Measurements from ENCODE around the gene FOXJ1.

DNA sequence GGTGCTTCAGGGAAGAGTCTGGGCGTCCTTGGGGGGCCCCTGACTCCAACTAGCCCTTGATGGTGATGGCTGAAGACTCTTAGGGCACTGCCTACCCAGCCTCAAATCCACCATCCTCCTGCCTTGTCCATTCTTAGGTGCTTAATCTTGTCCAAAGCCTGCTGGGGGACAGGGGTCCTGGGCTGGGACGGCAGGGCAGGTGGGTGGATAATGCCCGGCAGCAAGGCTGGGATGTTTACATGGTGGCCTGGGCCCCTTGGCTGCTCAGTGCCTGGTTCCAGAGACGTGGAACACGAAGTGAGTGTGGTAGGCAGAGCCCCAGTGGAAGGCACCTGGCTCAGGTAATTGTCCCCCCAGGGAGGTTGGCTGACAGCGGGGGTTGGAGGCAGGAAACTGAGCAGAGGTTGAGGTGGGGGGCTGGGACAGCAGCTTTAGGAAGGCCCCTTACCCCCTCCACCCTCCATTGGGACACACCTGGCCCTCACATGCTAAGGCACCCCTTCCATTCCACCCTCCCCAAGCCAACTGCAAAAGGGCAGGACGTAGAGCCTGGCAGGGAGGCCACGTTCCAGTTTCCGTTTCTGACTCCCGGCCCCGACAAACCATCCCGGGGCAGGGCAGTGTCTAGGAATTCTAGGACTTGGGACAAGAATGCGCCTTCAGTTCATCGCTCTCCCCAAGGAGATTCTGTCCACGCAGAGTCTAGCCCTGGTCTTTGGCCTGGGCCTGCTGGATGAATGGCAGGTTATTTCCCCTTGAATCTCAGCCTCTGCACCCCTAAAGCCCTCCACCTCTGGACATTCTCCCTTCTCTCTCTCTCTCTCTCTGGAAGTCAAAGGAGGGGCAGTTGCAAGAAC, 1.9 kb downstream of the FOXJ1 start:
- TF ChIP-seq, protein P1, sequence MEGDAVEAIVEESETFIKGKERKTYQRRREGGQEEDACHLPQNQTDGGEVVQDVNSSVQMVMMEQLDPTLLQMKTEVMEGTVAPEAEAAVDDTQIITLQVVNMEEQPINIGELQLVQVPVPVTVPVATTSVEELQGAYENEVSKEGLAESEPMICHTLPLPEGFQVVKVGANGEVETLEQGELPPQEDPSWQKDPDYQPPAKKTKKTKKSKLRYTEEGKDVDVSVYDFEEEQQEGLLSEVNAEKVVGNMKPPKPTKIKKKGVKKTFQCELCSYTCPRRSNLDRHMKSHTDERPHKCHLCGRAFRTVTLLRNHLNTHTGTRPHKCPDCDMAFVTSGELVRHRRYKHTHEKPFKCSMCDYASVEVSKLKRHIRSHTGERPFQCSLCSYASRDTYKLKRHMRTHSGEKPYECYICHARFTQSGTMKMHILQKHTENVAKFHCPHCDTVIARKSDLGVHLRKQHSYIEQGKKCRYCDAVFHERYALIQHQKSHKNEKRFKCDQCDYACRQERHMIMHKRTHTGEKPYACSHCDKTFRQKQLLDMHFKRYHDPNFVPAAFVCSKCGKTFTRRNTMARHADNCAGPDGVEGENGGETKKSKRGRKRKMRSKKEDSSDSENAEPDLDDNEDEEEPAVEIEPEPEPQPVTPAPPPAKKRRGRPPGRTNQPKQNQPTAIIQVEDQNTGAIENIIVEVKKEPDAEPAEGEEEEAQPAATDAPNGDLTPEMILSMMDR (conservative IDR thresholded peaks at IDR 0.05; ENCODE audit: low read length): no peak
- TF ChIP-seq EZH2phosphoT487 (IDR thresholded peaks at IDR 0.05; ENCODE audit: borderline replicate concordance): no peak
